Right lobe of liver (tissue), 6 donors: ENCODE results near the gene CLSTN2. TPM values are rescaled to one million over a fixed set of nuclear protein-coding genes. Genes with fewer than 3 reads are reported as not detected.
A peak's percentile ranks its signal among the peaks of the same experiment; 100 is the strongest.

ENCODE experiments used
- ATAC-seq, 4 donors: fragments of 200-7000 bp; cut with Tn5 transposase; one replicate each; pipeline ENCODE4 v1.9.1; 2020; ENCODE audit warnings: mild to moderate bottlenecking in 4 of 4, moderate library complexity in 4 of 4
- DNase-seq, 3 donors: peaks; one replicate each; pipeline ENCODE4 v3.0.0-alpha.2; 2020
- H3K27ac ChIP-seq, 3 donors: fragments of 200-600 bp; one replicate each; pipeline ENCODE4 v1.8.0; 2022
- H3K27me3 ChIP-seq, 2 donors: fragments of 200-600 bp; one replicate each; pipeline ENCODE4 v1.8.0; 2022
- H3K36me3 ChIP-seq, 4 donors: fragments of 200-600 bp; sonication (generic) in 1 of 4; one replicate each; pipeline versions ENCODE4 v1.5.1 to v1.8.0; 2017 to 2022; ENCODE audit warnings: control low read depth in 1 of 4
- H3K4me1 ChIP-seq, 4 donors: fragments of 200-600 bp; sonication (generic) in 1 of 4; one replicate each; pipeline versions ENCODE4 v1.5.1 to v1.8.0; 2017 to 2022; ENCODE audit warnings: control low read depth in 1 of 4
- H3K4me3 ChIP-seq, 3 donors: fragments of 200-600 bp; one replicate each; pipeline ENCODE4 v1.8.0; 2022
- H3K9me3 ChIP-seq, 4 donors: fragments of 200-600 bp; sonication (generic) in 1 of 4; one replicate each; pipeline versions ENCODE4 v1.5.1 to v1.8.0; 2017 to 2022; ENCODE audit warnings: control low read depth in 1 of 4
- POLR2A ChIP-seq: fragments of 450-650 bp; IDR thresholded peaks from one replicate; pipeline ENCODE4 v1.6.1; 2017; ENCODE audit warnings: antibody characterized with exemption, mild to moderate bottlenecking
- WGBS: methylation state at CpG from one replicate; pipeline ENCODE4 v1.1.6; 2018; ENCODE audit warnings: low coverage, low lambda C conversion rate; ENCODE audit not compliant: insufficient coverage; ENCODE audit errors: missing lambda C conversion rate; 5-methylcytosine and 5-hydroxymethylcytosine counted together
- intact Hi-C, 2 donors: fragments of 100-400 bp; cut with DNase I; formaldehyde crosslinking; loops; one replicate each; pipeline versions ENCODE4 v1.11.2 to v1.14.1; 2022
- total RNA-seq, 6 experiments: library from RNA; depleted of rRNA in 2 of 6; stranded (reverse); fragments of >200 nt in 2 of 6; fragmentation: NEBNext Ultra II Directional in 3 of 6; extraction: Animal tissue kit (Norgen Biotek cat#: 25700) in 3 of 6; gene quantifications; one replicate each; pipeline versions ENCODE4 v1.1.0 to v1.2.4, GENCODE V29; 2016 to 2023
- TF ChIP-seq, protein P1 (sequence below), 4 donors: fragments of 200-600 bp in 3 of 4; fragments of 450-650 bp in 1 of 4; IDR thresholded peaks; one replicate each; pipeline versions ENCODE4 v1.5.1 to v1.8.0; 2016 to 2022; ENCODE audit warnings: antibody characterized with exemption in 4 of 4, mild to moderate bottlenecking in 2 of 4
- donor health status: DM: no; HTN: yes; CAD: no.
- donor health status: DM: no; HTN: no; CAD: no.
- donor health status: DM: no; HTN: no; CAD: no.
- donor health status: DM: no; HTN: yes; CAD: no.
- donor health status: DM: no; HTN: yes; CAD: no.

CLSTN2 gene
- total RNA-seq, 6 experiments from 2014 or later: 1.0 to 3.3 (median 2.0) TPM

DNA sequence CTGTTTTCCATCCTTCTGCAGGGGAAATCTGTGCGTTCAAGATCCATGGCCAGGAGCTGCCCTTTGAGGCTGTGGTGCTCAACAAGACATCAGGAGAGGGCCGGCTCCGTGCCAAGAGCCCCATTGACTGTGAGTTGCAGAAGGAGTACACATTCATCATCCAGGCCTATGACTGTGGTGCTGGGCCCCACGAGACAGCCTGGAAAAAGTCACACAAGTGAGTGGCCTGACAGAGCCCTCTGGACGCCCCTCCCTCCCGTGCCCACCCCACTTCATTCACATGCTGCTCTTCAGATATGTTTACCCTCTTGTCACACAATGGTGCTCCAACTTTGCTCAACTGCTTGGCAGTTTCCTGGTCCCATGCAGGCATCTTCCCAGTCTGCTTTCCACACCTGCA, 468.6 kb downstream of the CLSTN2 start:
- 81% methylated on average over 5 of the region's 6 CpGs for WGBS
- Histone ChIP-seq H3K36me3 (no peaks in the 10 kb centered on the region), H3K4me1 (no peaks in the 10 kb centered on the region), H3K27me3 (no peaks in the 10 kb centered on the region), H3K9me3 (no peaks in the 10 kb centered on the region), H3K27ac (no peak overlapping the region), H3K4me3 (no peak overlapping the region)
- intact Hi-C loops: no loop called here
- no peak for DNase-seq
- no peak for TF ChIP-seq POLR2A
- TF ChIP-seq, protein P1, sequence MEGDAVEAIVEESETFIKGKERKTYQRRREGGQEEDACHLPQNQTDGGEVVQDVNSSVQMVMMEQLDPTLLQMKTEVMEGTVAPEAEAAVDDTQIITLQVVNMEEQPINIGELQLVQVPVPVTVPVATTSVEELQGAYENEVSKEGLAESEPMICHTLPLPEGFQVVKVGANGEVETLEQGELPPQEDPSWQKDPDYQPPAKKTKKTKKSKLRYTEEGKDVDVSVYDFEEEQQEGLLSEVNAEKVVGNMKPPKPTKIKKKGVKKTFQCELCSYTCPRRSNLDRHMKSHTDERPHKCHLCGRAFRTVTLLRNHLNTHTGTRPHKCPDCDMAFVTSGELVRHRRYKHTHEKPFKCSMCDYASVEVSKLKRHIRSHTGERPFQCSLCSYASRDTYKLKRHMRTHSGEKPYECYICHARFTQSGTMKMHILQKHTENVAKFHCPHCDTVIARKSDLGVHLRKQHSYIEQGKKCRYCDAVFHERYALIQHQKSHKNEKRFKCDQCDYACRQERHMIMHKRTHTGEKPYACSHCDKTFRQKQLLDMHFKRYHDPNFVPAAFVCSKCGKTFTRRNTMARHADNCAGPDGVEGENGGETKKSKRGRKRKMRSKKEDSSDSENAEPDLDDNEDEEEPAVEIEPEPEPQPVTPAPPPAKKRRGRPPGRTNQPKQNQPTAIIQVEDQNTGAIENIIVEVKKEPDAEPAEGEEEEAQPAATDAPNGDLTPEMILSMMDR (IDR thresholded peaks at IDR 0.05): no peak
- no peak for ATAC-seq

DNA sequence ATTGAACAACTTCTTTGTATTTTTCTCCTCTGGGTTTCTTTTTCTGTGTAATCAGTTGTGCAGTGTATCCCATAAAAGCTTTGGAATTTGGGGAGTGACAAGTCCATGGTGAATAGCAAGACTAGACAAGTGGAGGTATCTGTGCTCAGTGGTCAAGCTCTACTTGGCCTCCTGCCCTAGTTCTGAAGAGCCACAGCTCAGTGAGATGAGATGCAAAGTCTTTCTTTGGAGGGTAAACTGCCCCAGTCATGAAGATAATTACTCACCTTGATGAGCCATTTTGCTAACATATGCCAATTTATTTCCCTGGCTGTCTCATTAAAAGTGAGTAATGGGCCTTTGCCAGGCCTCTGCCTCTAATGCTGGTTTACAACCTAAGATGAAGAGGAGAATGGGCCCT, 471.7 kb downstream of the CLSTN2 start:
- no peak for ATAC-seq
- no peak overlapping the region for H3K4me3 ChIP-seq
- H3K27ac ChIP-seq: no peak overlapping the region
- no peaks in the 10 kb centered on the region for H3K27me3 ChIP-seq
- intact Hi-C loops: no loop called here
- H3K36me3 ChIP-seq: no peaks in the 10 kb centered on the region
- no peaks in the 10 kb centered on the region for H3K9me3 ChIP-seq
- H3K4me1 ChIP-seq: no peaks in the 10 kb centered on the region
- TF ChIP-seq POLR2A: no peak
- TF ChIP-seq, protein P1 (IDR thresholded peaks at IDR 0.05): no peak
- no peak for DNase-seq

DNA sequence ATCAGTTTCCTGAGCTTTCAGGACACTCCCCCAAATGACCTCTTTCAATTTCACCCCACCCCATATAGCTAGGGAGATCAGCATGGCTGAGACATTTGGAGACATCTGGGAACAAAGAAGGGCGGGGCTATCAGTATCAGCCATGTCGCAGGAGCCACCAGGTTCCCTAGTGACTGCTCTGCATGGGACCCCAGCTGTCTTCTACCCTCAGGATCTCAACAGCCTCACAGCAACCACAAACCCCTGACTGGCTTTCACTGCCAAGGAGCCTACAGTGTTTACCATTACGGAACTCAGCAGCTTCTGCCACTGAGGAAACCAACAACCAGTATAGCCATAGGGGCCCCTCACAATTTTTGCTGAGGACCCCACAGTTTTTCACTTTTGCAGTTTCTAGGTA, 473.3 kb downstream of the CLSTN2 start:
- H3K4me3 ChIP-seq: no peak overlapping the region
- no peaks in the 10 kb centered on the region for H3K4me1 ChIP-seq
- 70% methylated on average over 3 of the region's 3 CpGs for WGBS
- no peaks in the 10 kb centered on the region for H3K36me3 ChIP-seq
- ATAC-seq (no peak), DNase-seq (no peak)
- no peaks in the 10 kb centered on the region for H3K27me3 ChIP-seq
- H3K27ac ChIP-seq: no peak overlapping the region
- H3K9me3 ChIP-seq: no peaks in the 10 kb centered on the region
- TF ChIP-seq POLR2A: no peak
- TF ChIP-seq, protein P1 (IDR thresholded peaks at IDR 0.05): no peak
- intact Hi-C loops: no loop called here

DNA sequence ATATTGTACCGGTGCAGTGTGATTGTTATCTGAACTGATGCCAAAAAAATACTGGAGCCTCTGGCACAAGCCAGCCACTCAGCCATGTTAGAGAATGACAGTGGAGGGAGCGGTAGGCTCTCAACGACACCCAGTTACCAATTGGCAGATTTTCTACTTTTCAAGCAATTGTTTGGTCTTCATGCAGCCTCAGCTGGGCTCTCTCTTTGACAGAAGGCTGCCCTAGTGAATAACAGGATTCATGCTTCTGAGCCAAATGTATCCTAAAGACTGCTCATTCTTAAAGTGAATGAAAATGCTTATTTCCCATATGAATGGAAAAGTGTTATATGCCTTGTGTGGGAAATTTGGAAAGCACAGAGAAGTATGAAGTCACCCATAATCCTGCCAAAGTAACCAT, 481.7 kb downstream of the CLSTN2 start:
- WGBS: 62% methylated on average over 3 of the region's 3 CpGs
- Histone ChIP-seq H3K9me3 (no peaks in the 10 kb centered on the region), H3K27ac (no peak overlapping the region), H3K27me3 (no peaks in the 10 kb centered on the region), H3K4me1 (peaks cover 0 to 9% (median 0%) of the 10 kb centered on the region in 4 donors), H3K4me3 (no peak overlapping the region), H3K36me3 (no peaks in the 10 kb centered on the region)
- intact Hi-C loops: no loop called here
- ATAC-seq: peak in 1 of 4 donors; percentile 33
- no peak for DNase-seq
- TF ChIP-seq, protein P1 (IDR thresholded peaks at IDR 0.05): no peak
- no peak for TF ChIP-seq POLR2A
